ENCODE measurements around the gene ROR2. TPM values are rescaled to one million over a fixed set of nuclear protein-coding genes. Genes with fewer than 3 reads are reported as not detected.

Gene ROR2
- total RNA-seq, 1 experiment from 2014 or later, result 0.68 TPM

GRCh38 chr9:91778031-91778430 is 172.0 kb downstream of the ROR2 start:
- ChIA-PET CTCF (no interaction called here), POLR2A (no interaction called here)
- no peaks in the 10 kb centered on the region for H3K4me1 Mint-ChIP-seq (ENCODE audit: low read depth, unreplicated experiment)
- no peak overlapping the region for H3K4me3 Mint-ChIP-seq (ENCODE audit: unreplicated experiment)
- Histone ChIP-seq H3K9me3 (no peaks in the 10 kb centered on the region), H3K36me3 (ENCODE audit: control insufficient read depth, insufficient read depth, low read length) (no peaks in the 10 kb centered on the region), H3K4me1 (no peaks in the 10 kb centered on the region), H3K27me3 (replicated peaks; ENCODE audit: control insufficient read depth, insufficient read depth, low read length) (no peaks in the 10 kb centered on the region), H3K4me3 (ENCODE audit: low read depth, low read length) (no peak overlapping the region)
- no peaks in the 10 kb centered on the region for H3K36me3 Mint-ChIP-seq (ENCODE audit: insufficient read depth, unreplicated experiment)
- H3K27ac Mint-ChIP-seq (ENCODE audit: unreplicated experiment), result no peak overlapping the region
- BruUV-seq (replicated peaks), result no TSS peak
- H3K9me3 Mint-ChIP-seq (ENCODE audit: unreplicated experiment), result no peaks in the 10 kb centered on the region
- intact Hi-C loops (cut with micrococcal nuclease; ENCODE audit: unreplicated experiment), result loop anchor here (10.0 kb wide), 1 partner anchor 247 kb away; no protein-coding TSS in a partner anchor
- H3K27me3 Mint-ChIP-seq (ENCODE audit: insufficient read depth, unreplicated experiment), result peaks cover 4% of the 10 kb centered on the region
- no peak for TF ChIP-seq CTCF (IDR thresholded peaks at IDR 0.05; ENCODE audit: insufficient read depth in 1 of 2, low read depth in 1 of 2, low read length in 1 of 2, severe bottlenecking in 1 of 2, unreplicated experiment in 1 of 2)
- DNase-seq, result no peak

GRCh38 chr9:91777292-91777830 is 172.7 kb downstream of the ROR2 start:
- no peaks in the 10 kb centered on the region for H3K9me3 Mint-ChIP-seq (ENCODE audit: unreplicated experiment)
- POLR2A ChIA-PET, result no interaction called here
- H3K27me3 ChIP-seq (replicated peaks; ENCODE audit: control insufficient read depth, insufficient read depth, low read length), result no peaks in the 10 kb centered on the region

More at GRCh38 chr9:91777292-91777830, 172.7 kb downstream of the ROR2 start:
- TF ChIP-seq CTCF (IDR thresholded peaks at IDR 0.05; ENCODE audit: insufficient read depth in 1 of 2, low read depth in 1 of 2, low read length in 1 of 2, severe bottlenecking in 1 of 2, unreplicated experiment in 1 of 2), result no peak
- H3K4me3 Mint-ChIP-seq (ENCODE audit: unreplicated experiment), result no peak overlapping the region
- peaks cover 4% of the 10 kb centered on the region for H3K27me3 Mint-ChIP-seq (ENCODE audit: insufficient read depth, unreplicated experiment)
- BruUV-seq (replicated peaks), result no TSS peak
- no peaks in the 10 kb centered on the region for H3K36me3 ChIP-seq (ENCODE audit: control insufficient read depth, insufficient read depth, low read length)
- CTCF ChIA-PET, result no interaction called here
- intact Hi-C loops (cut with micrococcal nuclease; ENCODE audit: unreplicated experiment), result loop anchor here (10.0 kb wide), 1 partner anchor 247 kb away; no protein-coding TSS in a partner anchor
- DNase-seq, result no peak
- no peak overlapping the region for H3K27ac Mint-ChIP-seq (ENCODE audit: unreplicated experiment)
- H3K4me1 Mint-ChIP-seq (ENCODE audit: low read depth, unreplicated experiment), result no peaks in the 10 kb centered on the region
- no peaks in the 10 kb centered on the region for H3K9me3 ChIP-seq
- no peaks in the 10 kb centered on the region for H3K36me3 Mint-ChIP-seq (ENCODE audit: insufficient read depth, unreplicated experiment)
- H3K4me1 ChIP-seq, result no peaks in the 10 kb centered on the region
- no peak overlapping the region for H3K4me3 ChIP-seq (ENCODE audit: low read depth, low read length)
